Neuronal stem cell (in vitro differentiated cells): Measurements from ENCODE around the gene ADAMTS13.

ENCODE experiments used
- DNase-seq: peaks from one replicate; pipeline ENCODE4 v3.0.0-alpha.2; 2013; ENCODE audit warnings: low spot score
- H2AFZ ChIP-seq: one replicate; pipeline ENCODE4 v1.6.1; 2013; ENCODE audit warnings: mild to moderate bottlenecking, low read length, inconsistent platforms
- H2AK5ac ChIP-seq: 2 replicates; pipeline ENCODE4 v1.6.1; 2013; ENCODE audit warnings: low read depth, mild to moderate bottlenecking, inconsistent platforms, low read length, moderate library complexity, mixed read lengths
- H2BK120ac ChIP-seq: 2 replicates; pipeline ENCODE4 v1.6.1; 2013; ENCODE audit warnings: low read depth, mild to moderate bottlenecking, inconsistent platforms, low read length, moderate library complexity, mixed read lengths
- H2BK12ac ChIP-seq: one replicate; pipeline ENCODE4 v1.6.1; 2013; ENCODE audit warnings: low read length, inconsistent platforms
- H2BK15ac ChIP-seq: 2 replicates; pipeline ENCODE4 v1.6.1; 2013; ENCODE audit warnings: mild to moderate bottlenecking, low read length, inconsistent platforms, mixed read lengths
- H2BK5ac ChIP-seq: one replicate; pipeline ENCODE4 v1.6.1; 2013; ENCODE audit warnings: inconsistent platforms, mild to moderate bottlenecking, low read length, moderate library complexity
- H3K14ac ChIP-seq: one replicate; pipeline ENCODE4 v1.6.1; 2013; ENCODE audit warnings: low read length, inconsistent platforms
- H3K18ac ChIP-seq: 2 replicates; pipeline ENCODE4 v1.6.1; 2013; ENCODE audit warnings: low read length, inconsistent platforms
- H3K23ac ChIP-seq: 2 replicates; pipeline ENCODE4 v1.6.1; 2013; ENCODE audit warnings: low read depth, mild to moderate bottlenecking, mixed read lengths, low read length, inconsistent platforms; ENCODE audit not compliant: poor library complexity
- H3K27ac ChIP-seq: replicated peaks from 3 replicates; pipeline ENCODE4 v1.5.1; 2013; ENCODE audit warnings: low read length, inconsistent platforms
- H3K27me3 ChIP-seq, 3 experiments: 2 replicates each; pipeline ENCODE4 v1.6.1; 2013; ENCODE audit warnings: low read length in 3 of 3, mild to moderate bottlenecking in 2 of 3, inconsistent platforms in 1 of 3, low read depth in 1 of 3, mixed read lengths in 1 of 3, moderate library complexity in 1 of 3; ENCODE audit not compliant: control insufficient read depth in 3 of 3, insufficient read depth in 3 of 3
- H3K36me3 ChIP-seq, 2 donors: replicated peaks in 1 of 2; 2 replicates each; pipeline ENCODE4 v1.6.1; 2013; ENCODE audit warnings: low read length in 2 of 2; ENCODE audit not compliant: control insufficient read depth in 2 of 2, insufficient read depth in 2 of 2
- H3K4ac ChIP-seq: 2 replicates; pipeline ENCODE4 v1.6.1; 2013; ENCODE audit warnings: inconsistent platforms, mild to moderate bottlenecking, low read length, moderate library complexity
- H3K4me1 ChIP-seq, 2 donors: 1 replicate in 1 of 2; 2 replicates in 1 of 2; pipeline ENCODE4 v1.6.1; 2013; ENCODE audit warnings: low read length in 2 of 2, low read depth in 1 of 2; ENCODE audit not compliant: control insufficient read depth in 2 of 2, insufficient read depth in 1 of 2
- H3K4me2 ChIP-seq: one replicate; pipeline ENCODE4 v1.6.1; 2013; ENCODE audit warnings: mild to moderate bottlenecking, low read length, inconsistent platforms; ENCODE audit not compliant: insufficient read depth, poor library complexity, severe bottlenecking
- H3K4me3 ChIP-seq, 2 donors: 2 replicates each; pipeline ENCODE4 v1.5.1; 2013; ENCODE audit warnings: low read length in 2 of 2, mild to moderate bottlenecking in 2 of 2, inconsistent platforms in 1 of 2, moderate library complexity in 1 of 2
- H3K79me1 ChIP-seq: one replicate; pipeline ENCODE4 v1.6.1; 2013; ENCODE audit warnings: low read depth, mild to moderate bottlenecking, inconsistent platforms, low read length, moderate library complexity
- H3K9ac ChIP-seq: one replicate; pipeline ENCODE4 v1.6.1; 2013; ENCODE audit warnings: mild to moderate bottlenecking, low read depth, low read length, inconsistent platforms; ENCODE audit not compliant: poor library complexity
- H3K9me3 ChIP-seq, 2 donors: replicated peaks in 1 of 2; 2 replicates each; pipeline versions ENCODE3 to v1.6.1; 2013; ENCODE audit warnings: low read length in 2 of 2, mild to moderate bottlenecking in 2 of 2, inconsistent platforms in 1 of 2, low read depth in 1 of 2, mixed read lengths in 1 of 2, moderate library complexity in 1 of 2; ENCODE audit not compliant: control insufficient read depth in 2 of 2, insufficient read depth in 1 of 2
- H4K8ac ChIP-seq: one replicate; pipeline ENCODE4 v1.6.1; 2013; ENCODE audit warnings: low read depth, mild to moderate bottlenecking, inconsistent platforms, low read length, moderate library complexity
- H4K91ac ChIP-seq: one replicate; pipeline ENCODE4 v1.6.1; 2013; ENCODE audit warnings: low read length, low read depth, mild to moderate bottlenecking, inconsistent platforms; ENCODE audit not compliant: poor library complexity
- whole genome bisulfite sequencing, 2 donors: extraction: QIAGEN DNeasy Blood & Tissue Kit; methylation state at CpG; one replicate each; pipeline ENCODE4 v1.1.7; 2013; ENCODE audit warnings: missing lambda C conversion rate in 2 of 2, mixed read lengths in 1 of 2; ENCODE audit not compliant: insufficient read length in 2 of 2, insufficient replicate concordance in 1 of 2; ENCODE audit errors: extremely low coverage in 2 of 2; 5-methylcytosine and 5-hydroxymethylcytosine counted together

Gene ADAMTS13

GRCh38 chr9:133505901-133506652 is 83.9 kb downstream of the ADAMTS13 start:
- no peak overlapping the region for H2BK12ac ChIP-seq
- peak overlapping the region; percentile 3 for H2BK15ac ChIP-seq
- H3K4me1 ChIP-seq, result peaks cover 10 to 14% of the 10 kb centered on the region in 2 donors
- H2AFZ ChIP-seq, result no peak overlapping the region
- H4K8ac ChIP-seq, result no peak overlapping the region
- H3K27ac ChIP-seq, result no peak overlapping the region
- no peak for DNase-seq
- H3K4me2 ChIP-seq, result no peak overlapping the region
- H3K4ac ChIP-seq, result no peak overlapping the region
- H3K14ac ChIP-seq, result peak overlapping the region; percentile 41
- H3K36me3 ChIP-seq, result no peaks in the 10 kb centered on the region
- peak overlapping the region; percentile 77 for H3K18ac ChIP-seq
- WGBS, 2 donors, result no CpG with 5 or more reads among the region's 23 CpGs
- no peak overlapping the region for H3K4me3 ChIP-seq
- H3K9ac ChIP-seq, result no peak overlapping the region
- peaks cover 0 to 16% (median 0%) of the 10 kb centered on the region in 3 experiments for H3K27me3 ChIP-seq
- H2BK5ac ChIP-seq, result no peak overlapping the region
- H2BK120ac ChIP-seq, result no peak overlapping the region
- no peaks in the 10 kb centered on the region for H3K79me1 ChIP-seq
- H2AK5ac ChIP-seq, result peak overlapping the region; percentile 71
- H3K9me3 ChIP-seq, result no peaks in the 10 kb centered on the region
- no peak overlapping the region for H4K91ac ChIP-seq
- no peak overlapping the region for H3K23ac ChIP-seq

- H3K27me3 ChIP-seq, result peaks cover 0 to 16% (median 1%) of the 10 kb centered on the region in 3 experiments
- H3K4ac ChIP-seq, result no peak overlapping the region
- H3K14ac ChIP-seq, result peak overlapping the region; percentile 38
- no CpG with 5 or more reads among the region's 18 CpGs for WGBS, 2 donors
- no peak overlapping the region for H3K23ac ChIP-seq
- peaks cover under 1% of the 10 kb centered on the region for H3K79me1 ChIP-seq
- H3K9ac ChIP-seq, result no peak overlapping the region
- H4K8ac ChIP-seq, result no peak overlapping the region
- H3K4me3 ChIP-seq, result no peak overlapping the region
- no peak for DNase-seq
- H4K91ac ChIP-seq, result no peak overlapping the region
- H2BK120ac ChIP-seq, result no peak overlapping the region
- peak overlapping the region; percentile 59 for H3K18ac ChIP-seq
- no peak overlapping the region for H2BK12ac ChIP-seq
- no peak overlapping the region for H3K4me2 ChIP-seq
- H2BK15ac ChIP-seq, result no peak overlapping the region
- peak overlapping the region; percentile 39 for H2BK5ac ChIP-seq
- peaks cover 0 to 2% of the 10 kb centered on the region in 2 donors for H3K9me3 ChIP-seq
- peak overlapping the region; percentile 14 for H2AK5ac ChIP-seq
- H3K27ac ChIP-seq, result no peak overlapping the region
- H3K4me1 ChIP-seq, result peaks cover 10 to 14% of the 10 kb centered on the region in 2 donors
- H3K36me3 ChIP-seq, result peaks cover 0 to 1% of the 10 kb centered on the region in 2 donors
- no peak overlapping the region for H2AFZ ChIP-seq
Observed at GRCh38 chr9:133506653-133507038, 84.5 kb downstream of the ADAMTS13 start.

GRCh38 chr9:133507246-133507965 is 85.2 kb downstream of the ADAMTS13 start:
- H2AK5ac ChIP-seq, result peak overlapping the region; percentile 91
- H3K4me3 ChIP-seq, result no peak overlapping the region
- H3K23ac ChIP-seq, result no peak overlapping the region
- peaks cover 0 to 16% (median 2%) of the 10 kb centered on the region in 3 experiments for H3K27me3 ChIP-seq
- no peak overlapping the region for H2AFZ ChIP-seq
- peak overlapping the region; percentile 70 for H3K4ac ChIP-seq
- peak overlapping the region; percentile 91 for H2BK15ac ChIP-seq
- peak overlapping the region; percentile 78 for H3K18ac ChIP-seq
- peak overlapping the region; percentile 67 for H3K9ac ChIP-seq
- H3K27ac ChIP-seq, result no peak overlapping the region
- H3K4me1 ChIP-seq, result peaks cover 12 to 14% of the 10 kb centered on the region in 2 donors
- DNase-seq, result no peak
- peak overlapping the region; percentile 47 for H3K14ac ChIP-seq
- peaks cover 0 to 4% of the 10 kb centered on the region in 2 donors for H3K36me3 ChIP-seq
- H4K91ac ChIP-seq, result no peak overlapping the region
- H3K79me1 ChIP-seq, result peaks cover 7% of the 10 kb centered on the region
- H3K9me3 ChIP-seq, result peaks cover 0 to 9% of the 10 kb centered on the region in 2 donors
- H4K8ac ChIP-seq, result no peak overlapping the region
- H2BK120ac ChIP-seq, result peak overlapping the region; percentile 54
- no peak overlapping the region for H3K4me2 ChIP-seq
- peak overlapping the region; percentile 75 for H2BK12ac ChIP-seq
- peak overlapping the region; percentile 39 for H2BK5ac ChIP-seq
- WGBS, 2 donors, result no CpG with 5 or more reads among the region's 24 CpGs

GRCh38 chr9:133508046-133508445 is 85.9 kb downstream of the ADAMTS13 start:
- Histone ChIP-seq H2BK120ac (peak overlapping the region; percentile 54), H3K9me3 (peaks cover 0 to 9% of the 10 kb centered on the region in 2 donors), H3K18ac (peak overlapping the region; percentile 51), H3K4me2 (no peak overlapping the region), H2BK5ac (no peak overlapping the region), H3K4me1 (peaks cover 14 to 16% of the 10 kb centered on the region in 2 donors), H3K4me3 (no peak overlapping the region), H4K91ac (no peak overlapping the region), H2AK5ac (peak overlapping the region; percentile 91), H3K79me1 (peaks cover 9% of the 10 kb centered on the region), H2AFZ (no peak overlapping the region), H3K27ac (no peak overlapping the region), H4K8ac (no peak overlapping the region), H2BK15ac (peak overlapping the region; percentile 91), H2BK12ac (peak overlapping the region; percentile 75), H3K9ac (no peak overlapping the region), H3K4ac (peak overlapping the region; percentile 54), H3K14ac (peak overlapping the region; percentile 17), H3K36me3 (peaks cover 0 to 4% of the 10 kb centered on the region in 2 donors), H3K23ac (no peak overlapping the region), H3K27me3 (peaks cover 0 to 16% (median 2%) of the 10 kb centered on the region in 3 experiments)
- no peak for DNase-seq
- no CpG with 5 or more reads among the region's 8 CpGs for WGBS, 2 donors
